Mesenchymal stem cell (in vitro differentiated cells and primary cell): ENCODE results near the gene PPP2R3C.

ENCODE experiments used
- DNase-seq: peaks from one replicate; pipeline ENCODE4 v3.0.0-alpha.2; 2013
- H2AFZ ChIP-seq: one replicate; pipeline ENCODE4 v1.6.1; 2013; ENCODE audit warnings: low read depth, mild to moderate bottlenecking, control low read depth, inconsistent platforms, low read length, moderate library complexity
- H2AK5ac ChIP-seq: 2 replicates; pipeline ENCODE4 v1.6.1; 2013; ENCODE audit warnings: low read length, moderate library complexity, mild to moderate bottlenecking, inconsistent platforms; ENCODE audit not compliant: severe bottlenecking
- H2BK120ac ChIP-seq: one replicate; pipeline ENCODE4 v1.6.1; 2013; ENCODE audit warnings: low read depth, mild to moderate bottlenecking, inconsistent platforms, low read length, moderate library complexity
- H2BK12ac ChIP-seq, 2 experiments: one replicate each; pipeline ENCODE4 v1.6.1; 2013; ENCODE audit warnings: inconsistent platforms in 2 of 2, low read length in 2 of 2, mild to moderate bottlenecking in 2 of 2, moderate library complexity in 2 of 2, control low read depth in 1 of 2
- H2BK15ac ChIP-seq: one replicate; pipeline ENCODE4 v1.6.1; 2013; ENCODE audit warnings: mild to moderate bottlenecking, low read depth, inconsistent platforms; ENCODE audit not compliant: poor library complexity, severe bottlenecking
- H2BK5ac ChIP-seq: 2 replicates; pipeline ENCODE4 v1.6.1; 2013; ENCODE audit warnings: low read depth, mild to moderate bottlenecking, low read length, control low read depth, inconsistent platforms; ENCODE audit not compliant: poor library complexity, severe bottlenecking
- H3K14ac ChIP-seq, 2 experiments: one replicate each; pipeline ENCODE4 v1.6.1; 2013; ENCODE audit warnings: inconsistent platforms in 2 of 2, low read length in 2 of 2, control low read depth in 1 of 2, mild to moderate bottlenecking in 1 of 2, moderate library complexity in 1 of 2
- H3K18ac ChIP-seq, 2 experiments: one replicate each; pipeline ENCODE4 v1.6.1; 2013; ENCODE audit warnings: inconsistent platforms in 2 of 2, low read length in 2 of 2, control low read depth in 1 of 2, low read depth in 1 of 2, mild to moderate bottlenecking in 1 of 2
- H3K23ac ChIP-seq, 2 experiments: one replicate each; pipeline ENCODE4 v1.6.1; 2013; ENCODE audit warnings: inconsistent platforms in 2 of 2, low read length in 2 of 2, mild to moderate bottlenecking in 2 of 2, moderate library complexity in 2 of 2, control low read depth in 1 of 2
- H3K27ac ChIP-seq: 2 replicates; pipeline ENCODE4 v1.5.1; 2013; ENCODE audit warnings: mild to moderate bottlenecking, moderate library complexity, low read length, control low read depth, inconsistent platforms; ENCODE audit not compliant: poor library complexity, severe bottlenecking
- H3K27me3 ChIP-seq, 2 experiments: 2 replicates each; pipeline versions ENCODE4 v1.6.1 to v1.7.0; 2013; ENCODE audit warnings: low read length in 2 of 2, mild to moderate bottlenecking in 2 of 2, moderate library complexity in 2 of 2, control low read depth in 1 of 2, inconsistent platforms in 1 of 2; ENCODE audit not compliant: control insufficient read depth in 1 of 2, insufficient read depth in 1 of 2
- H3K36me3 ChIP-seq, 2 experiments: 2 replicates each; pipeline versions ENCODE4 v1.6.1 to v1.7.0; 2013; ENCODE audit warnings: low read length in 2 of 2, control low read depth in 1 of 2, inconsistent platforms in 1 of 2, low read depth in 1 of 2, mild to moderate bottlenecking in 1 of 2; ENCODE audit not compliant: insufficient read depth in 2 of 2, control insufficient read depth in 1 of 2
- H3K4ac ChIP-seq, 2 experiments: one replicate each; pipeline ENCODE4 v1.6.1; 2013; ENCODE audit warnings: inconsistent platforms in 2 of 2, low read length in 2 of 2, mild to moderate bottlenecking in 2 of 2, moderate library complexity in 2 of 2, control low read depth in 1 of 2, low read depth in 1 of 2
- H3K4me1 ChIP-seq: 2 replicates; pipeline ENCODE4 v1.6.1; 2013; ENCODE audit warnings: low read depth, low read length, control low read depth; ENCODE audit not compliant: control insufficient read depth, insufficient read depth
- H3K4me2 ChIP-seq: 2 replicates; pipeline ENCODE4 v1.6.1; 2013; ENCODE audit warnings: low read length, mild to moderate bottlenecking, inconsistent platforms; ENCODE audit not compliant: poor library complexity, severe bottlenecking
- H3K4me3 ChIP-seq, 2 experiments: 2 replicates each; pipeline versions ENCODE4 v1.5.1 to v1.7.0; 2013; ENCODE audit warnings: low read length in 2 of 2, mild to moderate bottlenecking in 2 of 2, control low read depth in 1 of 2, low read depth in 1 of 2; ENCODE audit not compliant: insufficient read depth in 1 of 2
- H3K79me1 ChIP-seq: replicated peaks from 2 replicates; pipeline ENCODE4 v1.6.1; 2013; ENCODE audit warnings: mild to moderate bottlenecking, control low read depth, low read length, inconsistent platforms; ENCODE audit not compliant: poor library complexity, severe bottlenecking
- H3K9ac ChIP-seq: 2 replicates; pipeline ENCODE4 v1.7.0; 2013; ENCODE audit warnings: mild to moderate bottlenecking, low read length, moderate library complexity
- H3K9me3 ChIP-seq: 2 replicates; pipeline ENCODE4 v1.7.0; 2013; ENCODE audit warnings: mild to moderate bottlenecking, low read length; ENCODE audit not compliant: control insufficient read depth
- H4K8ac ChIP-seq: one replicate; pipeline ENCODE4 v1.6.1; 2013; ENCODE audit warnings: inconsistent platforms, mild to moderate bottlenecking, low read length, moderate library complexity
- H4K91ac ChIP-seq: one replicate; pipeline ENCODE4 v1.6.1; 2013; ENCODE audit warnings: mild to moderate bottlenecking, low read length, inconsistent platforms
- WGBS: methylation state at CpG from one replicate; pipeline ENCODE4 v1.1.7; 2013; ENCODE audit warnings: mixed read lengths; 5-methylcytosine and 5-hydroxymethylcytosine counted together

The PPP2R3C gene

DNA sequence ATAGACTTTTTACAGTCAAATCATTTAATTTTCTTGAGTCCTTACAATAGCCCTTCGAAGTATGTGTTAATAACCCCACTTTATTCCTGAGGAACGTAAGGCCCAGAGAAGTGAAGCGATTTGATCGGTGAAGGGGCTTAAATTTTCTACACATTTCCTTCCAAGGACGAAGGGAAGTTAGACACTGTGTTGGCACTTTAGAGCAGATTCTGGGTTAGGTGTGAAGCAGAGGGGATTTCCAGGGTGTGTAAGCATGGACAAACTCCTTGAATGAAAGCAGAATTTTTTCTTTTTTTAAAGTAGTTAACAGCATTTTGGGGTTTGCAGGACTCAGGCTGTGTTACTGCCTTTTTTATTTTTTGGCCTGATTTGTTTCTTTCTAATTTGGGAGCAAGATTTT is 39.4 kb upstream of the PPP2R3C start:
- Histone ChIP-seq H3K9me3 (no peaks in the 10 kb centered on the region), H3K27me3 (no peaks in the 10 kb centered on the region), H3K23ac (no peak overlapping the region), H3K18ac (no peak overlapping the region), H3K14ac (no peak overlapping the region), H3K4me2 (no peak overlapping the region), H3K79me1 (peaks cover 14% of the 10 kb centered on the region), H2BK15ac (no peak overlapping the region), H3K4me1 (peaks cover 2% of the 10 kb centered on the region), H3K4me3 (no peak overlapping the region), H4K91ac (no peak overlapping the region), H3K4ac (no peak overlapping the region), H2BK120ac (no peak overlapping the region), H2AFZ (no peak overlapping the region), H3K9ac (no peak overlapping the region), H2BK12ac (no peak overlapping the region), H3K27ac (no peak overlapping the region), H4K8ac (no peak overlapping the region), H3K36me3 (peaks cover 0 to 15% of the 10 kb centered on the region in 2 experiments), H2BK5ac (no peak overlapping the region), H2AK5ac (no peak overlapping the region)
- DNase-seq, result peak; percentile 59
- WGBS, result 81% methylated on average over 5 of the region's 5 CpGs

DNA sequence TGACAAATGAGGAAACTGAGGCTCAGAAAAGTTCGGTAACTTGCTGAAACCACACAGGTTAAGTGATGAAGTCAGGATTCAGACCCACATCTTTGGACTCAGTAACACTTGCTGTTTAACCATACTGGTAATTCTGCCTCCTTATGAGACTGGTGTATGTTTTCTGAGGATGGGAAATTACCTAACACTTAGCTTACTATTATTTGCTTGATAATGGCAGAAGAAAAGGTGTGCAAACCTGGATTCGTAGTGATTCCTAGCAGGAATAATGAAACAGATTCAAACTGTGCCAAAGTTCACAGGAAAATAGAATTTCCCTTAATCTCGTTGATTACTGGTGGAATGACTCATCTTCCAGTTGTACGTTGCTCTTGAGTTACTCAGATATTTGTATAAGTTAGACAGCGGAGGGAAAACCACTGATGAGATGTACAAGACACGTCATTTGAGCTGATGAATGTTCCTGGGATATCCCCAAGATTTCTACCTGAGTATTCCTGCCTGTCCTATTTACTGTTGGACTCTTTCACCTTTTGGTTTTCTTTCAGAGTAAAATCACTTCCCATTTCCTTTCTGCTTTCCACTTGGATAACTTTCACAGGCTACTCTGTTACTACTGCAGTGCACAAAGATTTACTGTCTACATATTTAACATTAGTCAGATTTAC is 38.1 kb upstream of the PPP2R3C start:
- no peak overlapping the region for H4K91ac ChIP-seq
- no peak overlapping the region for H2BK5ac ChIP-seq
- no peak overlapping the region for H4K8ac ChIP-seq
- no peak overlapping the region for H3K4ac ChIP-seq
- H3K4me1 ChIP-seq, result peaks cover 2% of the 10 kb centered on the region
- H3K18ac ChIP-seq, result no peak overlapping the region
- H3K9ac ChIP-seq, result peak overlapping the region; percentile 23
- H2BK120ac ChIP-seq, result no peak overlapping the region
- no peak overlapping the region for H3K23ac ChIP-seq
- no peak overlapping the region for H2AFZ ChIP-seq
- 6% methylated on average over 6 of the region's 6 CpGs for WGBS
- H3K9me3 ChIP-seq, result no peaks in the 10 kb centered on the region
- no peak overlapping the region for H2BK15ac ChIP-seq
- H3K4me2 ChIP-seq, result no peak overlapping the region
- H3K4me3 ChIP-seq, result peak overlapping the region in 1 of 2 experiments; percentile 36
- peaks cover 0 to 15% of the 10 kb centered on the region in 2 experiments for H3K36me3 ChIP-seq
- DNase-seq, result peak; percentile 97
- no peak overlapping the region for H3K27ac ChIP-seq
- no peak overlapping the region for H3K14ac ChIP-seq
- H3K79me1 ChIP-seq, result peaks cover 13% of the 10 kb centered on the region
- no peaks in the 10 kb centered on the region for H3K27me3 ChIP-seq
- no peak overlapping the region for H2AK5ac ChIP-seq
- H2BK12ac ChIP-seq, result no peak overlapping the region

DNA sequence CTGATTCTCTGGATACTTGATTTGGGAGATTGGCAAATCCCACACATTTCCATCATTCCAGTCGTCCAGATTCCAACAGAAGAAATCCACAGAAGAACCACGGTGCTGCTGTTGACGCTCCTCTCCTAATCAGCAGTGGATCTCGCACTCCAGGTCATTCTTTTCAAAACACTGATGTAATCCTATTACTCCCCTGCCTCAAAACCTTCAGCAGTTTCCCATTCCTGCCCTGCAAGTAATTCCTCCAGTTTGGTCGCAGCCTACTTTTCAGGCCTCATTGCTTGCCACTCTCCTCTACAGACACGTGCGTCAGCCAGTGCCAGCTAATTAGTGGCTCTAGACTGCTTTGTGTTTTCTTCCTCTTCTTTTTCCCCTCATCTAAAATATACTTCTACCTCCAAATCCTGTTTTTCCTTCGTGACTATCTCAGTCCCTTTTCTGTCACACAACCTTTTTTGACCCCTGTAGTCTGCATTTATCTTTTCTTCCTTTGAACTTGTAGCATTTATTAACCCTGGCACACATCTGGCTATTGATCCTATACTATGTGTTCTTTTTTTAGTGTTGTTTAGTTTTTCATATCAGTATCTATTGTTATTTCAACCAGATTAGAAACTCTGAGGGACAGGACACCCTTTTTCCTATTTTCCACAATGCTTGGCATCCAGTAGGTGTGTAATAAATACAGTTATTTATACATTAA is 37.3 kb upstream of the PPP2R3C start:
- Histone ChIP-seq H2BK15ac (no peak overlapping the region), H2AK5ac (no peak overlapping the region), H3K9me3 (no peaks in the 10 kb centered on the region), H3K36me3 (peaks cover 0 to 11% of the 10 kb centered on the region in 2 experiments), H3K9ac (peak overlapping the region; percentile 23), H3K18ac (peak overlapping the region in 1 of 2 experiments; percentile 11), H3K4me3 (no peak overlapping the region), H3K23ac (no peak overlapping the region), H3K4me2 (no peak overlapping the region), H2AFZ (no peak overlapping the region), H3K14ac (no peak overlapping the region), H3K27ac (no peak overlapping the region), H2BK5ac (no peak overlapping the region), H3K27me3 (no peaks in the 10 kb centered on the region), H4K91ac (no peak overlapping the region), H4K8ac (peak overlapping the region; percentile 60), H3K4me1 (peaks cover 2% of the 10 kb centered on the region), H3K4ac (no peak overlapping the region), H2BK12ac (peak overlapping the region in 1 of 2 experiments; percentile 26), H2BK120ac (no peak overlapping the region), H3K79me1 (peaks cover 10% of the 10 kb centered on the region)
- DNase-seq, result peak; percentile 53
- 50% methylated on average over 8 of the region's 8 CpGs for WGBS

DNA sequence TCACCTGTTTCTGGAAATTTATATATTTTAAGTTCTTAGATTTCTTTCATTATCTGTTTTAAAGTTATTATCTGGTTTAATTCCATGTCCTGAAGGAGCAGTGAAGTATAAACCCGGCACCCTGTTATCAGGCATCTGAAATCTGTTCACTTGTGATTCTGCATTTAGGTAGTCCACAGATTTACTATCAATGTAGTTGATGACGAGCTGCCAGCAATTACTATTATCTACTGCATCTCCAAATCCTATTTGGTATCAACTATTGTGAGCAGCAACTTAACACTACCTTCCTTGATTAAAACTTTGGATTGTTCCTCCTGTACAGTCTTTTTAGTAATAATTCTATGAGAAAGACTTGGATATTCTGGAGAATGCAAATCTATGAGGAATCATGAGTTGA is 36.7 kb upstream of the PPP2R3C start:
- H3K27ac ChIP-seq, result no peak overlapping the region
- H3K4me1 ChIP-seq, result peaks cover 2% of the 10 kb centered on the region
- no peak overlapping the region for H2BK12ac ChIP-seq
- peaks cover 10% of the 10 kb centered on the region for H3K79me1 ChIP-seq
- H2AFZ ChIP-seq, result no peak overlapping the region
- no peak overlapping the region for H2BK5ac ChIP-seq
- no peak overlapping the region for H3K4me3 ChIP-seq
- H4K8ac ChIP-seq, result no peak overlapping the region
- H2BK120ac ChIP-seq, result no peak overlapping the region
- no peaks in the 10 kb centered on the region for H3K9me3 ChIP-seq
- no peak overlapping the region for H3K14ac ChIP-seq
- H3K27me3 ChIP-seq, result no peaks in the 10 kb centered on the region
- no peak overlapping the region for H3K23ac ChIP-seq
- H3K4me2 ChIP-seq, result no peak overlapping the region
- no peak overlapping the region for H3K18ac ChIP-seq
- 88% methylated on average over 2 of the region's 2 CpGs for WGBS
- no peak overlapping the region for H2BK15ac ChIP-seq
- no peak overlapping the region for H4K91ac ChIP-seq
- H3K4ac ChIP-seq, result no peak overlapping the region
- H3K36me3 ChIP-seq, result peaks cover 0 to 9% of the 10 kb centered on the region in 2 experiments
- no peak for DNase-seq
- H2AK5ac ChIP-seq, result no peak overlapping the region
- no peak overlapping the region for H3K9ac ChIP-seq
